A549 (cell line): ENCODE measurements around the gene MNDA.

Source experiments
- CEBPB ChIP-seq, 2 experiments: fragments of >200 bp in 1 of 2; sonication (Bioruptor Twin) in 1 of 2; formaldehyde crosslinking in 1 of 2; IDR thresholded peaks; 2 replicates each; pipeline ENCODE4 v1.6.1; 2012 to 2016
- RFX5 ChIP-seq: fragments of 450-650 bp; IDR thresholded peaks from 2 replicates; pipeline ENCODE4 v1.7.1; 2014; ENCODE audit warnings: antibody characterized with exemption, mild to moderate bottlenecking, moderate library complexity

DNA sequence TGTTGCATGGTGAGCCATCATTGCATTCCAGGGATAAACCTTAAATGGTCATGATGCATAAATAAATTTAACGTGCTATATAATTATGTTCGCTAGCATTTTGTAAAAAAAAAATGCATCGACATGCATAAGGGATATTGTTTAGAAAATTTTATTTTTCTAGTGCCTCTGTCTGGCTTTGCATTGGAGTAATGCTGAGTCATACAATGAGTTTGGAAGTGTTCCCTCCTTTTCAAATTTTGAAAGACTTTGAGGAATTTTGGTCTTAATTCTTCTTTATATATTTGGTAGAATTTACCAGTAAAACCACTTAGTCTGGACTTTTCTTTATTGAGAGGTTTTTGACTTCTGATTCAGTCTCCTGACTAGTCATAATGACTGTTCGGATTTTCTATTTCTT, 4.9 kb downstream of the MNDA start:
- TF ChIP-seq CEBPB (IDR thresholded peaks at IDR 0.05) (no peak), RFX5 (no peak)
